Stimulated activated CD4-positive, alpha-beta T cell treated with anti-CD3 and anti-CD28 coated beads, Interleukin-4, amount 100 ng/mL, for 1 hour (primary cell): ENCODE results near the gene TOM1.
"Not testable (repeated sequence)": the region's sequence is repeated elsewhere in the genome, so short reads cannot be mapped to it uniquely, and the experiment has no call there.

Experiments
- DNase-seq: peaks from one replicate; pipeline ENCODE4 v3.0.0-alpha.2; 2020

TOM1 gene

DNA sequence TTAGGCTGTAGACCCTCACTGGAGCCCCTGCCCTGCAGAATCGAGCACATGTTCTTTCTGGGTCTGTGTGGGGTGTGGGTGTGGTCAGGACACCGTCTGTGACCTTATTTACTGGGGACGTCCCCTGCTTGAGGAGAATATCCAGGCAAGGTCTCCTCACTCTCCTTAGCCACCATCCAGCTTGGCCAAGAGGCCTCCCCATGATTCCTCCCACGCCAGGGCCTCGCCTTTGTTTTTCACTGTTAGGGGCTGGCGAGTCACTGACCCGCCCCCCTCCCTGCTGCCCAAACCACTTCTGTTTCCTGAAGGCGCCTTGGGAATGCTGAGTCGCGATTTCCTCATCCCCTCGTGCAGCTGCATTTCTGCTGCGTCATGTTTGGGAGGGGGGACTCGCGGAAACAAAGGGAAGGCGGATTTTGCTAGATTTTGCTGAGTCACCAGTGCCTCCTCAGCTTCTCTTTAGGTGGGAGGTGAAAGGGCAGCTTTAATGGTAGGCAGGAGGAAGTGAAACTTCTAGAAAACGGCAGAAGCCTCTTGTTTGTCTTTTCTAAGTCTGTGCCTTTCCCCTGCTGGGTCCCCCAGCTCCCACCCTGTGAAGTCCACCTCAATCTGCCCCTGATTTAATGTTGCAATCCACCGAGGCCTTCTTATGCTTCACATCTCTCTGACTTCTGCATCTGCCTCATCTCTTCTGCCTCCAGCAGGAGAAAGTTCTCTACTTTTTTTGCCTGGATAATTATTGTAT, 77.2 kb downstream of the TOM1 start:
- peak; percentile 36 for DNase-seq

DNA sequence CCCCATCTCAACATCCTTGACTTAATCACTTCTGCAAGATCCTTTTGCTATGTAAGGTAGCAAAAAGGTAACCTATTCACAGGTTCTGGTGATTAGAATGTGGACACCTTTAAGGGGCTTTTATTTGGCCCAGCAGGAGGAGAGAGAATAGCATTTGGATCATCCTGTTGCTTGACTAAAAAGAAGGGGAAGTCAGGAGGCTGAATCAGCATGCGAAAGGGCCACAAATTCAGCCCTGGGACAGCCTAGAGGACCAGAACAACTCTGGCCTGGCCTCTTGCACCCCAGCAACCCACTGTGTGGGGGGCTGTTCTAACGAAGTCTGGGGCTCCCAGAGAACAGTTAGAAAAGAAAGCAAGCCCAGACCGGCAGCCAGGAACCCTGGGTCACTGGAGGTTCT, 78.0 kb downstream of the TOM1 start:
- DNase-seq, result no peak

DNA sequence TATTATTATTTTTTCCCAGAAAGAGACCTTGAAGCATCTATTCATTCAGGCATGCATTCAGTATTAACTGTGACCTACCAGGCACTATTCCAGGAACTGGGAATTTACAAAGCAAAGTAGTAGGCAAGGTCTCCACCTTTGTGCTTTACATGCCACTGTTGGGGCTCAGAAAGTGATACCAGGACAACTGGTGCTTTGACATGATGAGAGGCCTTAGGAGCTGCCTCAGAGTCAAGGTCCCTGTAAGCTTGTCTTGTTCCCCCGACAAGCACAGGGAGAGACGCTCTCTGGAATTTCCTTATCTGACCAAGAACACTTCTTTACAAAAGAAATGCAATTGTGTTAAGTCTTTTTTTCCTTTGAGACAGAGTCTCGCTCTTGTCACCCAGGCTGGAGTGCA, 78.9 kb downstream of the TOM1 start:
- DNase-seq, result no peak

GRCh38 chr22:35379146-35379993, 79.7 kb downstream of the TOM1 start:
- DNase-seq, result no peak

- no peak for DNase-seq
These were observed 80.3 kb downstream of the TOM1 start for GRCh38 chr22:35380013-35380412.

DNA sequence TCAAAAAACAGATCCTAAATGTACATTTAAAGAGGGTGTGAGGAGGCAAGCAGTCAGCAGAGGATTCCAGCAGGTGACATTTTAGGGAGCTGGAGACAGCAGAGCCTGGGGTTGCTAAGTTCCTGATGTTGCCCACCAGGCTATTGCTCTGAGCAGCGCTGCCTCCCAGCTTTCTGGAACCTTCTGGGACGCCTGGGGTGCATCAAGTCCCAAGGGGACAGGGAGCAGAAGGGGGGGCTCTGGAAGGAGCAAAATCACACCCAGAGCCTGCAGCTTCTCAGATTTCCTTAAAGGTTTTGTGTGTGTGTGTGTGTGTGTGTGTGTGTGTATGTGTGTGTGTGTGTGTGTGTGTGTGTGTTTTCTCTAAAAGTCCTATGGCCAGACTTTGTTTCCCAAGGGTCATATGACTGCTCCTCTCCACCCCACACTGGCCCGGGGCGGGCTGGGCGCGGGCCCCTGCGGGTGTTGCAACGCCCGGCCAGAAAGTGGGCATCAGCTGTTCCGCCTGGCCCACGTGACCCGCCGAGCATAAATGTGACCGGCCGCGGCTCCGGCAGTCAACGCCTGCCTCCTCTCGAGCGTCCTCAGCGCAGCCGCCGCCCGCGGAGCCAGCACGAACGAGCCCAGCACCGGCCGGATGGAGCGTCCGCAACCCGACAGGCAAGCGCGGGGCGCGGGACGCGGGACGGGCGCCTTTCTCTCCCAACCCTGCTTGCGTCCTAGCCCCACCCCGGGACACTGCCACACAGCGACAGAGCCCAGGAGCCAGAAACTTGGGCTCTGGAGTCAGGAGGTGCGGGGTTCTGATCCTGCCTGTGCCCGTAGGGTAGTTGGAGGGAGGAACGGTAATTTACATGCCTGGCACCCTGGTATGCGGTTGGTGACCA, 81.1 kb downstream of the TOM1 start, which contains the start of gene HMOX1:
Gene HMOX1, plus strand, starts transcription at position 560 of the 887 bp plus-strand sequence. Its CDS starts 78 bp downstream, at position 638.
- DNase-seq, result peak; percentile 46

GRCh38 chr22:35381424-35382009, 81.8 kb downstream of the TOM1 start:
- no peak for DNase-seq

- no peak for DNase-seq
These were observed 84.0 kb downstream of the TOM1 start for GRCh38 chr22:35383679-35384071.

DNA sequence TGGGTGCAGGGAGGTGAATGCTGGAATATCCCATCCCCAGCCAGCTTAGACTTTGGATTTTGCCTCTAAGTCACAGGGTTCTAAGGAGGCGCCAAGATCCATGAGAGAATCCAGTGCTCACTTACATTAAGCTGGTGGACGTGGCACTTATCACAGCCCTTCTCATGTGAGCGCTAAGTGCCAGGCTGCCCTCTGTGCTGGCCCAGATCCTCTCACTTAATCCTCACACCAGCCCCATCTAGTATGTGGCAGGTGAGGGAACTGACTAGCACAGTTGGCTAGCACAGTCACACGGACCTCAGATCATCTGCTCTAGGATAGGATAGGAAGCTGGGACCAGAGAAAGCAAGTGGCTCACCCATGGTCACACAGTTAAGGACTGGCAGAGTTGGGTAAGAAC, 84.8 kb downstream of the TOM1 start:
- no peak for DNase-seq

- DNase-seq, result no peak
These were observed 85.4 kb downstream of the TOM1 start for GRCh38 chr22:35384975-35385588.

GRCh38 chr22:35386670-35387288, 87.1 kb downstream of the TOM1 start:
- no peak for DNase-seq

DNA sequence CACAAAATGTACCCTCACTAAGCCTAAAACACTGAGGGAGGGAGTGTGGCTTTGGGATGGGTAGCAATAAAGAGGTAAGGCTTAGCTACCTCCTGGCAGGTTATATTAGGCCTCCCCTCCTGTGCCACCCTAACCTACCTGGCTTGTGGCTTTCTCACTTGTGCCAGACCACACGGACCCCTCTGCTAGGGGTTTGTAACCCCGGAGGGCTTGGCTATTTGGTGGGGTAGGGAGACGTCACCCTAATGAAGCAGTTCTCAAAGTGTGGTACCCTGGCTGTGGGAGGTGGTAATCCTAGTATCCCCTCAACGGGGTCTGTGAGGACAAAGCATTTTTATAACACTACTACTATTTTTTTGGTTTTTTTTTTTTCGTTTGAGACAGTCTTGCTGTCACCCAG, 91.2 kb downstream of the TOM1 start:
- DNase-seq, result no peak

- no peak for DNase-seq
These were observed 92.7 kb downstream of the TOM1 start for GRCh38 chr22:35392357-35392756.

- DNase-seq, result no peak
These were observed 93.7 kb downstream of the TOM1 start for GRCh38 chr22:35393116-35394010.

GRCh38 chr22:35394011-35394312, 94.3 kb downstream of the TOM1 start:
- no peak for DNase-seq

GRCh38 chr22:35394810-35395563, 95.3 kb downstream of the TOM1 start:
- no peak for DNase-seq

DNA sequence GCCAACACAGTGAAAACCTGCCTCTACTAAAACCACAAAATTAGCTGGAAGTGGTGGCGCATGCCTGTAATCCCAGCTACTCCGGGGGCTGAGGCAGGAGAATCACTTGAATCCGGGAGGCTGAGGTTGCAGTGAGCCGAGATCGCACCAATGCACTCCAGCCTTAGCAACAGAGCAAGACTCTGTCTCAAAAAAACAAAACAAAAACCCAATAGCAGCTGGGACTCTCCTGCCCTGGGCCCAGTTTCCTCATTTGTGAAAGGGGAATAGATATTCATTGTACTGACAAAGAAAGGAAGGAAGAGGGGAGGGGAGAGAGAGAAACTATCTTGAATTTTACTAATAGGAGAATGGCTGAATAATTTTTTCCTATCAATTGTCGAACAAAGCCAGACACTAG, 96.9 kb downstream of the TOM1 start:
- not testable (repeated sequence) for DNase-seq

DNA sequence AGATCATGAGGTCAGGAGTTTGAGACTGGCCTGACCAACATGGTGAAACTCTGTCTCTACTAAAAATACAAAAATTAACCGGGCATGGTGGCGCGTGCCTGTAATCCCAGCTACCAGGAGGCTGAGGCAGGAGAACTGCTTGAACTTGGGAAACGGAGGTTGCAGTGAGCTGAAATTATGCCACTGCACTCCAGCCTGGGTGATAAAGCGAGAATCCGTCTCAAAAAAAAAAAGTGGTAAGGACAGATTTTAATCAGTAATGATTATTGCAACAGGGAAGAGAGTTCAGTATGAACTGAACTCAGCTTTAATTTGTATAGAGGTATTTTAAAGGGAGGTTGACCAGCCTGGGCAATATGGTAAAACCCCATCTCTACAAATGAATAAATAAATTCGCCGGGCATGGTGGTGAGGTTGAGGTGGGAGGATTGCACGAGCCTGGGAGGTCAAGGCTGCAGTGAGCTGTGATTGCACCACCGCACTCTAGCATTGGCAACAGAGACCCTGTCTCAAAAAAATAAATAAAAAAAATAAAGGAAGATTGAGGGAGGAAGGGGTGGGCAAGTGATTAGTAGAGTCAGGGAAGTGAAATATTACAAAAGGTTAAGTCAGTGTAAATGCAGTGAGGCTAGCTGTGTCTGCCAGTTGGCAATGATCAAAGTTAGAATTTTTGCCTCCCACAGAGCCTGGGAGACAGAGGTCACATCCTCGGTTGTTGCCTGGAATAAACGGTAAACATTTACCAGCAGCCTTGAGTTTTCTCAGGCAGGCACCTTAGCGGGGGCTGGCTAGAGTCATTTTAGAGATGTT, 97.6 kb downstream of the TOM1 start:
- DNase-seq, result no peak
